K562 (cell line): ENCODE data around the gene S100A4. TPM values are rescaled to one million over a fixed set of nuclear protein-coding genes. Genes with fewer than 3 reads are reported as not detected.
A peak's percentile ranks its signal among the peaks of the same experiment; 100 is the strongest.

ENCODE experiments used
- ATAC-seq: fragments of 200-7000 bp; cut with Tn5 transposase; 3 replicates; pipeline ENCODE4 v1.9.1; 2020; ENCODE audit warnings: moderate library complexity
- BruUV-seq: library from RNA; stranded (reverse); fragments of 400-500 nt; replicated peaks from 2 replicates; lab custom pipeline; 2021; lab: Mats Ljungman, UMichigan
- CTCF ChIA-PET: fragments of 300-600 bp; formaldehyde crosslinking; extraction: SDS; loops from one replicate; lab custom pipeline; 2021; ENCODE audit warnings: low intra/inter-chr PET ratio; lab: Yijun Ruan, JAX
- POLR2A ChIA-PET: fragments of 300-600, 350-650 bp; sonication (Branson Sonifier 250); formaldehyde crosslinking; extraction: SDS; loops from one replicate; lab custom pipeline; 2021; ENCODE audit warnings: antibody characterized with exemption, inconsistent platforms; lab: Yijun Ruan, JAX
- DNase-seq, 4 experiments: peaks; one replicate each; pipeline versions ENCODE4 v3.0.0 to v3.0.0-alpha.2; 2011 to 2018; ENCODE audit warnings: low spot score in 3 of 4, mixed read lengths in 3 of 4; ENCODE audit errors: extremely low read depth in 1 of 4
- FAIRE-seq: peaks from 2 replicates; lab custom pipeline; 2011; peaks lifted over from hg19 to GRCh38; lab: Jason Lieb, UNC
- H2AFZ ChIP-seq: 2 replicates; pipeline ENCODE4 v1.6.0; 2011; ENCODE audit warnings: low read depth, low read length, control low read depth, inconsistent platforms
- H3K27ac ChIP-seq: fragments of 200-600 bp; 3 replicates; pipeline ENCODE4 v1.8.0; 2011; ENCODE audit warnings: low read depth, mild to moderate bottlenecking, control low read depth, inconsistent platforms, low read length, moderate library complexity, mixed read lengths; ENCODE audit errors: extremely low read depth
- H3K27me3 ChIP-seq, 2 experiments: fragments of 300-600 bp in 1 of 2; 2 replicates in 1 of 2; 3 replicates in 1 of 2; pipeline versions ENCODE4 v1.6.0 to v1.8.0; 2011; ENCODE audit warnings: inconsistent platforms in 2 of 2, low read length in 2 of 2, mild to moderate bottlenecking in 1 of 2, mixed read lengths in 1 of 2, moderate library complexity in 1 of 2; ENCODE audit not compliant: control insufficient read depth in 2 of 2, insufficient read depth in 2 of 2
- H3K36me3 ChIP-seq: fragments of 300-600 bp; 3 replicates; pipeline ENCODE4 v1.8.0; 2011; ENCODE audit warnings: mild to moderate bottlenecking, low read length, inconsistent platforms; ENCODE audit not compliant: control insufficient read depth, insufficient read depth
- H3K4me1 ChIP-seq, 2 experiments: fragments of 200-600 bp in 1 of 2; replicated peaks in 1 of 2; 2 replicates in 1 of 2; 3 replicates in 1 of 2; pipeline versions ENCODE4 v1.5.1 to v1.8.0; 2011; ENCODE audit warnings: inconsistent platforms in 2 of 2, low read length in 2 of 2, mild to moderate bottlenecking in 1 of 2, mixed read lengths in 1 of 2, moderate library complexity in 1 of 2; ENCODE audit not compliant: control insufficient read depth in 2 of 2, insufficient read depth in 2 of 2
- H3K4me2 ChIP-seq: 2 replicates; pipeline ENCODE4 v1.6.1; 2011; ENCODE audit warnings: low read length, control low read depth, inconsistent platforms, mixed read lengths; ENCODE audit not compliant: insufficient read depth
- H3K4me3 ChIP-seq: fragments of 200-600 bp; sonication (generic), shearing (Covaris generic); 2 replicates; pipeline ENCODE4 v1.5.1; 2016; ENCODE audit warnings: control low read depth, inconsistent platforms
- H3K79me2 ChIP-seq: fragments of 200-600 bp; 3 replicates; pipeline ENCODE4 v1.8.0; 2011; ENCODE audit warnings: low read length, inconsistent platforms; ENCODE audit not compliant: control insufficient read depth, insufficient read depth
- H3K9ac ChIP-seq, 2 experiments: 2 replicates each; pipeline versions ENCODE4 v1.6.0 to v1.6.1; 2011; ENCODE audit warnings: low read depth in 2 of 2, low read length in 2 of 2, control low read depth in 1 of 2, inconsistent platforms in 1 of 2, mild to moderate bottlenecking in 1 of 2, mixed read lengths in 1 of 2; ENCODE audit not compliant: insufficient read depth in 1 of 2
- H3K9me1 ChIP-seq: one replicate; pipeline ENCODE4 v1.6.0; 2011; ENCODE audit warnings: inconsistent platforms, mild to moderate bottlenecking, low read length, moderate library complexity; ENCODE audit not compliant: control insufficient read depth, insufficient read depth
- H3K9me3 ChIP-seq: replicated peaks from 2 replicates; pipeline ENCODE4 v1.5.1; 2011; ENCODE audit warnings: low read depth, low read length, inconsistent platforms; ENCODE audit not compliant: control insufficient read depth, insufficient read depth
- H4K20me1 ChIP-seq: replicated peaks from 2 replicates; pipeline ENCODE4 v1.6.1; 2011; ENCODE audit warnings: low read length, inconsistent platforms, mixed read lengths; ENCODE audit not compliant: control insufficient read depth, insufficient read depth
- CEBPB ChIP-seq: fragments of 450-650 bp; IDR thresholded peaks from 2 replicates; pipeline ENCODE4 v1.6.1; 2016; ENCODE audit warnings: missing genetic modification characterization, missing compliant biosample characterization
- CEBPG ChIP-seq, 3 experiments: fragments of 200-800 bp in 1 of 3; sonication (Bioruptor generic) in 1 of 3; sonication (generic) in 1 of 3; formaldehyde crosslinking in 1 of 3; IDR thresholded peaks in 2 of 3; conservative IDR thresholded peaks in 1 of 3; 2 replicates each; pipeline versions ENCODE4 v1.6.1 to v1.8.0; 2016 to 2022; ENCODE audit warnings: missing compliant biosample characterization in 2 of 3, missing genetic modification characterization in 2 of 3, mild to moderate bottlenecking in 1 of 3, missing genetic modification reagents in 1 of 3
- CTCFL ChIP-seq: IDR thresholded peaks from 2 replicates; pipeline ENCODE4 v1.6.1; 2011; ENCODE audit warnings: borderline replicate concordance, low read depth, mild to moderate bottlenecking, moderate library complexity, low read length; ENCODE audit not compliant: insufficient read depth, poor library complexity, severe bottlenecking
- ELF1 ChIP-seq: fragments of 200-800 bp; sonication (Bioruptor generic); IDR thresholded peaks from 2 replicates; pipeline ENCODE4 v1.6.1; 2016; ENCODE audit warnings: missing genetic modification characterization, missing compliant biosample characterization
- ESRRB ChIP-seq: fragments of 250-450 bp; sonication (Bioruptor Pico); IDR thresholded peaks from 2 replicates; pipeline ENCODE4 v1.5.0; 2020; ENCODE audit warnings: mild to moderate bottlenecking, moderate library complexity, borderline replicate concordance
- GTF2B ChIP-seq: IDR thresholded peaks from 2 replicates; pipeline ENCODE4 v1.6.1; 2011; ENCODE audit not compliant: insufficient read length; ENCODE audit errors: extremely low read depth
- MTA1 ChIP-seq: fragments of 450-650 bp; IDR thresholded peaks from 2 replicates; pipeline ENCODE4 v1.6.1; 2017; ENCODE audit warnings: borderline replicate concordance
- NRF1 ChIP-seq, 2 experiments: fragments of 450-650 bp; IDR thresholded peaks in 1 of 2; conservative IDR thresholded peaks in 1 of 2; 2 replicates each; pipeline ENCODE4 v1.6.1; 2014; ENCODE audit warnings: mild to moderate bottlenecking in 2 of 2
- SRF ChIP-seq, 2 experiments: fragments of 250-450, 450-650 bp in 1 of 2; sonication (Bioruptor Pico) in 1 of 2; sonication (generic) in 1 of 2; formaldehyde crosslinking; IDR thresholded peaks; 2 replicates each; pipeline versions ENCODE4 v1.5.0 to v1.5.1; 2020 to 2022; ENCODE audit warnings: mild to moderate bottlenecking in 1 of 2, missing genetic modification reagents in 1 of 2
- SRSF3 ChIP-seq: fragments of 200-400 bp; formaldehyde crosslinking; IDR thresholded peaks from 2 replicates; pipeline ENCODE4 v1.6.1; 2016; ENCODE audit warnings: mild to moderate bottlenecking, low read length, moderate library complexity; ENCODE audit not compliant: insufficient read depth
- VEZF1 ChIP-seq: fragments of 200-800 bp; sonication (Bioruptor generic); IDR thresholded peaks from 2 replicates; pipeline ENCODE4 v1.6.1; 2017; ENCODE audit warnings: missing genetic modification characterization, missing compliant biosample characterization
- ZNF184 ChIP-seq: sonication (generic); formaldehyde crosslinking; IDR thresholded peaks from 2 replicates; pipeline ENCODE4 v1.5.0; 2020; ENCODE audit warnings: missing genetic modification reagents
- WGBS: fragments of 100-300 bp; shearing (Covaris generic); methylation state at CpG from one replicate; pipeline ENCODE4 v1.1.6; 2016; ENCODE audit warnings: low coverage, mixed read lengths; ENCODE audit not compliant: insufficient coverage; ENCODE audit errors: missing lambda C conversion rate; 5-methylcytosine and 5-hydroxymethylcytosine counted together
- in situ Hi-C: fragments of 300-500 bp; cut with MboI; formaldehyde crosslinking; loops from 4 replicates; pipeline ENCODE4 v1.15.0; 2018; ENCODE audit warnings: inconsistent platforms, mixed read lengths
- intact Hi-C: fragments of 100-400 bp; cut with micrococcal nuclease; formaldehyde crosslinking; loops from 2 replicates; pipeline ENCODE4 v1.14.2; 2022
- polyA plus RNA-seq, 8 experiments: library from polyadenylated mRNA; depleted of rRNA in 4 of 8; stranded (reverse) in 5 of 8; unstranded in 3 of 8; fragments of >200 nt; fragmentation: Nextera tagmentation in 2 of 8; fragmentation: Illumina TruSeq in 1 of 8; extraction: Ambion mirVana in 2 of 8; extraction: Trizol in 1 of 8; gene quantifications; 2 replicates each; pipeline versions ENCODE4 v1.2.1 to v1.2.3, GENCODE V29; 2011 to 2014; ENCODE audit warnings: inconsistent platforms in 1 of 8, missing spikeins in 1 of 8
- total RNA-seq, 7 experiments: library from RNA; depleted of rRNA in 6 of 7; stranded (reverse); fragments of >200 nt in 6 of 7; fragmentation: Illumina TruSeq in 2 of 7; extraction: Trizol in 2 of 7; gene quantifications; 2 replicates each; pipeline versions ENCODE4 v1.2.1 to v1.2.3, GENCODE V29; 2011 to 2021; ENCODE audit warnings: low replicate concordance in 1 of 7

Gene S100A4
- total and polyA plus RNA-seq, 9 of the 15 experiments (the other 6 are each of a cell fraction or from before 2014, with no cell fraction given) = 3.7 to 20.1 (median 11.2) TPM

- peak; percentile 75 for FAIRE-seq
- TF ChIP-seq CEBPB (peak; percentile 96), ZNF184 (CRISPR knock-in tag) (peak; percentile 81; the same call in 1 of the 2 replicates), SRF (CRISPR knock-in tag; IDR thresholded peaks at IDR 0.05) (0 out of 4 replicates have a peak, but pooled peaks of 1 of the 2 experiments have one; percentile 47), CTCFL (no peak), MTA1 (no peak), GTF2B (no peak), VEZF1 (CRISPR knock-in tag) (peak; percentile 25; the same call in 1 of the 2 replicates), SRSF3 (no peak), ESRRB (CRISPR knock-in tag) (no peak), ELF1 (tag) (peak; percentile 32; the same call in 1 of the 2 replicates), CEBPG (CRISPR knock-in tag; IDR thresholded peaks at IDR 0.05) (peak; percentile 68), CEBPG (tag; conservative IDR thresholded peaks at IDR 0.05 in 1 of 2, IDR thresholded peaks at IDR 0.05 in 1 of 2) (peak; percentile 59 to 75; a peak in 3 of 4 replicates), NRF1 (conservative IDR thresholded peaks at IDR 0.05 in 1 of 2, IDR thresholded peaks at IDR 0.05 in 1 of 2) (peak in 1 of 2 experiments; percentile 22; a peak in 1 of 4 replicates)
These were observed 29.9 kb downstream of the S100A4 start for GRCh38 chr1:153515504-153516394.

More at GRCh38 chr1:153515504-153516394, 29.9 kb downstream of the S100A4 start:
- no peaks in the 10 kb centered on the region for H3K9me3 ChIP-seq
- H3K4me1 ChIP-seq = peaks cover 11 to 19% of the 10 kb centered on the region in 2 experiments; a peak in 3 of 5 replicates
- BruUV-seq = no TSS peak
- WGBS = 30% methylated on average over 8 of the region's 8 CpGs
- H2AFZ ChIP-seq = peak overlapping the region; percentile 86
- H4K20me1 ChIP-seq = no peaks in the 10 kb centered on the region
- in situ Hi-C loops = loop anchor here (5.0 to 10.0 kb wide), 2 partner anchors 49 to 252 kb away; partner anchors contain the start of gene S100A2
- intact Hi-C loops = loop anchor here (10.0 kb wide), 1 partner anchor 259 kb away; the partner anchor contains the start of gene SLC27A3
- CTCF ChIA-PET = no interaction called here
- no peaks in the 10 kb centered on the region for H3K9me1 ChIP-seq
- DNase-seq (peak in 3 of 4 experiments; percentile 43 to 57 (median 49)), ATAC-seq (peak; percentile 93)
- H3K9ac ChIP-seq = peak overlapping the region in 1 of 2 experiments; percentile 28; a peak in 1 of 4 replicates
- no peaks in the 10 kb centered on the region for H3K79me2 ChIP-seq
- no peak overlapping the region for H3K4me3 ChIP-seq
- no peaks in the 10 kb centered on the region for H3K36me3 ChIP-seq
- no peak overlapping the region for H3K27ac ChIP-seq
- H3K4me2 ChIP-seq = peak overlapping the region; percentile 56; the same call in 1 of the 2 replicates
- POLR2A ChIA-PET = interaction anchor here (0.6 to 2.9 kb wide), 11 partner anchors 10 to 458 kb away, joined by 3 to 15 read pairs (median 3); partner anchors contain the start of genes CHTOP and S100A13
- no peaks in the 10 kb centered on the region for H3K27me3 ChIP-seq
